HK-2 (cell line): ENCODE data around the gene KIF4A.
"Not testable (repeated sequence)": the region's sequence is repeated elsewhere in the genome, so short reads cannot be mapped to it uniquely, and the experiment has no call there.

Experiments
- DNase-seq: peaks from one replicate; pipeline ENCODE4 v3.0.0-alpha.2; 2018; ENCODE audit not compliant: unreplicated experiment

The KIF4A gene

DNA sequence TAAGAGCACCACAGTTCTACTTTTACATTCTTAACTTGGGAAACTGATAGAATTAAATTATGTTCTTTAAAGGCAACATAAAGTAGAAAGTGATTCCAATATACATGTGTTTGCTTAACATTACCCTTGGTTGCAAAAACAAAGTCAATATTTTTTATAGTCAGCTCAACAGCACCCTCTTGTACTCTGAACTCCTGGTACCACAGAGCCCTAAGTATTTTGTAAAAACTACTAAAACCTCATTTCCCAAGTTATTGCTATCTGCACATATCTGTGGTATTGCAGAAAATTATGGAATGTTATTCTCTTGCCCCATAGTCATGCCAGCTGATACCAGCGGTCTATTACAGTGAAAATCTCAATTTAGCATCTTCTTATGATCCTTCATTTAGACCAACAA is 2.9 kb downstream of the KIF4A start:
- DNase-seq, result no peak

- DNase-seq, result no peak
Observed at GRCh38 chrX:70293621-70294020, 3.7 kb downstream of the KIF4A start.

GRCh38 chrX:70301716-70302115 is 11.8 kb downstream of the KIF4A start:
- no peak for DNase-seq

DNA sequence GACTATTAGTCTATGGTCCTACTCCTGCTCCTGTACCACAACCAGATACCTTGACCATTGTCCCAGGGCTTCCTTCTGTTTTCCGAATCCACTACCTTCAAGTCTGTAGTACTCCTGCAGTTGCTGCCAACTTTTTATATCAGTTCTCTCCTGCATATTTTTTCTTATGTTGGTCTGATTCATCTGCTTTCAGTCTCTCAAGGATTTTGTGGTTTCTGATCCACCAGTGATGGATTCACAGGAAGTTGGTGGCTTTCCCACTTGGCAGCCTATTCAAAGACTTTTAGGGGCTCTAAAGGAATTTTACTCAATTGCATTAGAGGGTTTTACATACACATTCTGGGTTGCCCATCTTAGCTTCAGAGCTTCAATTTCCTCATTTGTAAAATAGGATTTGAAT is 23.6 kb downstream of the KIF4A start:
- no peak for DNase-seq

GRCh38 chrX:70322784-70323183 is 32.9 kb downstream of the KIF4A start:
- DNase-seq, result no peak

GRCh38 chrX:70323628-70324027 is 33.7 kb downstream of the KIF4A start:
- DNase-seq, result not testable (repeated sequence)

- no peak for DNase-seq
Observed at GRCh38 chrX:70324326-70324725, 34.4 kb downstream of the KIF4A start.

- DNase-seq, result no peak
Observed at GRCh38 chrX:70331161-70331560, 41.3 kb downstream of the KIF4A start.

DNA sequence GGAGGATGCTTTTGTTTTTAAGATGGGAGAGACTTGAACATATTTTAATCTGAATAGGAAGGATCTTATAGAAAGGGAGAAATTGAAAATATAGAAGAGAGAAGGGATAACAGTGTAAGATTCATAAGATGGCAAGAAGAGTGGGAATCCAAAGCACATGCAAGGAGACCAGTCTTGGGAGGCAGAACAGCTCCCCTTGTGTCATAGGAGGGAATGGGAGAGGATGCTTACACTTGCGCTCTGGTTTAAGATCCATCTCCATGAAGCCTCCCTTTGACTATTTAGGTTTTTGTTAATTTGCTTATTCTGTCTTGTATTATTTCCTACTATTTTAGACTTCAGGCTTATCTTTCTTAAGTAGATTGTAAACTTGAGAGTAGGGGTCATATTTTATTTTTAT is 42.7 kb downstream of the KIF4A start:
- DNase-seq, result no peak

GRCh38 chrX:70336767-70337166 is 46.9 kb downstream of the KIF4A start:
- no peak for DNase-seq

DNA sequence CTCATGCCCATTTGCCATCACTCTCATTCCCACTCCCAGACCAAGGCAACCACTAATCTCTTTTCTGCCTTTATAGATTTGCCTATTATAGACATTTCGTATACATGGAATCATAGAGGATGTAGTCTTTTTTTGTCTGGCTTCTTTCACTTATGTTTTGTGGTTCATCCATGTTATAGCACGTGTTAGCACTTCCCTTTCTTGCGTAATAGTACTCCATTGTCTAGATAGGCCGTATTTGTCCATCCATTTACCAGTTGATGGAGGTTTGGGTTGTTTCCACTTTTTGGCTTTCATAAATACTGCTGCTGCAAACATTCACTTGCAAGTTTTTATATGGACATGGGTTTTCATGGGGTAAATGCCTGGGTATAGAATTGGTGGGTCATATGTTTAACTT is 48.4 kb downstream of the KIF4A start:
- DNase-seq, result no peak

DNA sequence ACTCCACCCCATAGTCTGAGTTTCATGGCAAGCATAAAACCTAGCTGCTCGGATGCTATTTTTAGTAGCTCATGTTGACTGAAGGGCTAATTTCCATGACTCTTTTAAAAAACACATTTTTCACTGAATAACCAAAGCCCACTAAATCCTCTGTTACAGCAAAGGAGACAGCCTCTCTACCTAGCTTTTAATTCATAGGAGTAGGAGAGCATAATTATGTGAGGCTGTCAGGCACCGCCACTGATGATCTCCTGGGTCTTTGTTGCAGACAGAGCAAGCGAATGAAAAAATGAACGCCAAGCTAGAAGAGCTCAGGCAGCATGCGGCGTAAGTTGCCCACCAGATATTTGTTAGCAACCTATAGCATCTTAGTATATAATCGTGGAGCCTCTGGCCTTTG is 53.5 kb downstream of the KIF4A start:
- no peak for DNase-seq

GRCh38 chrX:70346418-70347070 is 56.6 kb downstream of the KIF4A start:
- DNase-seq, result no peak

- not testable (repeated sequence) for DNase-seq
Observed at GRCh38 chrX:70348825-70349224, 58.9 kb downstream of the KIF4A start.

DNA sequence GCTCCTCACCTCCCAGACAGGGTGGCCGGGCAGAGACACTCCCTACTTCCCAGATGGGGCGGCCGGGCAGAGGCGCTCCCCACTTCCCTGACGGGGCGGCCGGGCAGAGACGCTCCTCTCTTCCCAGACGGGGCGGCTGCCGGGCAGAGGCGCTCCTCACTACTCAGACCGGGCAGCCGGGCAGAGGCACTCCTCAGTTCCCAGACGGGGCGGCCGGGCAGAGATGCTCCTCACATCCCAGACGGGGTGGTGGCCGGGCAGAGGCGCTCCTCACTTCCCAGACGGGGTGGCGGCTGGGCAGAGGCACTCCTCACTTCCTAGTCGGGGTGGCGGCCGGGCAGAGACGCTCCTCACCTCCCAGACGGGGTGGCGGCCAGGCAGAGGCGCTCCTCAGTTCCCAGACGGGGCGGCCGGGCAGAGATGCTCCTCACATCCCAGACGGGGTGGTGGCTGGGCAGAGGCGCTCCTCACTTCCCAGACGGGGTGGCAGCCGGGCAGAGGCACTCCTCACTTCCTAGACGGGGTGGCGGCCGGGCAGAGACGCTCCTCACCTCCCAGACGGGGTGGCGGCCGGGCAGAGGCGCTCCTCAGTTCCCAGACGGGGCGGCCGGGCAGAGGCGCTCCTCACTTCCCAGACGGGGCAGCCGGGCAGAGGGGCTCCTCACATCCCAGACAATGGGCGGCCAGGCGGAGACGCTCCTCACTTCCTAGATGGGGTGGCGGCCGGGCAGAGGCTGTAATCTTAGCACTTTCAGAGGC is 59.6 kb downstream of the KIF4A start:
- not testable (repeated sequence) for DNase-seq

DNA sequence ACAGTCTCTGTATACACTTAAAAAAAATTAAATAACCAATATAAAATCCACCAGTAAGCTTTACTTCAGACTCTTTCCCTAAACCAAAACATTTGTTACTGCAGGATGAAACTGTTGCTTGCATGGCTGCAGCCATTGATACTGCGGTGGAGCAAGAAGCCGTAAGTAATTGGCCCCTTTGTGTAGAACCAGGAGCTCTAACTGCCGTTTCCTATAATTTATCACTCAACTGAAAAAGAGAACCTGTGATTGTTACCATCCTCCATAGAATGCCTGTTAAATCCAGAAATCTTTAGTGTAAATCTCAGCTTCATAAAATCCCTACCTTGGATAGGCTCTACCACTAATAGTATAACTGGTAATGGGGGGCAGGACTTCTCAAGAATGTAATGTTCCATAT is 62.6 kb downstream of the KIF4A start:
- DNase-seq, result no peak

- no peak for DNase-seq
Observed at GRCh38 chrX:70353514-70353913, 63.6 kb downstream of the KIF4A start.

DNA sequence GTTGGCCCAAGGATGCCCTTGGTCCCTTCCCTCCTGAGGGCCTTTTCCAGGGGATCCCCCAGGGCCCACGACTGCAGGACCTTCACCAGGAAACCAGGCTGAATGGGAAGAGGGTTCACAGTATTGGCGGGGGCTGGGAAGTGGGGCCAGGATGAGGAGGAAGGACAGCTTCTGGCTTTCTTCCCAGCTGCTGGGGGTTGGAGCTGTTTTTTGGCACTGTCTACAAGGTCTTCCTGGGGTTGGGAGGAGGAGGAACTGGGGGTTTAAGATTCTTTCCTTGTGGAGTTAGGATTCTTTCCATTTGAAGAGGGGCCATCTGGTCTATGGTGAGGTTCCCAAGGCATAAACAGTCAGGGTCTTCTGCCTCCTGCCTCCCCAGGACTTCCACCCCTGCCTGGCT is 64.8 kb downstream of the KIF4A start:
- DNase-seq, result no peak

GRCh38 chrX:70359458-70359857 is 69.6 kb downstream of the KIF4A start:
- no peak for DNase-seq

- no peak for DNase-seq
Observed at GRCh38 chrX:70360366-70360765, 70.5 kb downstream of the KIF4A start.

GRCh38 chrX:70368731-70369130 is 78.8 kb downstream of the KIF4A start:
- DNase-seq, result not testable (repeated sequence)

DNA sequence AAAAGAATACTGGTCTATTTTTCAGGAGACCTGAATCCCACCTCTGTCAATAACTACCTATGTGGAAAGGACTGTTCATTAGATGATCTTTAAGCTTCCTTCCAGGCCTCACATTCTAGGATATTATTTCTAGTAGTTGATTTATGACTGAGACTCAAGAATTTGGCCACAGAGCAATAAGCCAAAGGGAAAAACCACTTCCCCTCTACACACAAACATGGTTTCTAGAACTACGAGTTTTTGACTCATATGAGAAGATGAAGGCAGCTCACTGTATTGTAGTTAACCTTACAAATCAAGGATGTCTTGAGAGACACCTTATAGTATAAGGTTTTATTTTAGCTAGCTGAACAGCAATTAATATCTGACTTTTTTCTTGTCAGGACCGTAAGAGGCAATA is 96.3 kb downstream of the KIF4A start:
- no peak for DNase-seq

GRCh38 chrX:70398899-70399298 is 109.0 kb downstream of the KIF4A start:
- no peak for DNase-seq

- DNase-seq, result not testable (repeated sequence)
Observed at GRCh38 chrX:70400181-70400580, 110.3 kb downstream of the KIF4A start.
